ELF-1 (cell line): ENCODE measurements around the gene ARID1A.
A peak's percentile ranks its signal among the peaks of the same experiment; 100 is the strongest.

Experiments
- DNase-seq: peaks from one replicate; pipeline ENCODE4 v3.0.0-alpha.2; 2016; ENCODE audit warnings: low read depth, low spot score

The ARID1A gene

DNA sequence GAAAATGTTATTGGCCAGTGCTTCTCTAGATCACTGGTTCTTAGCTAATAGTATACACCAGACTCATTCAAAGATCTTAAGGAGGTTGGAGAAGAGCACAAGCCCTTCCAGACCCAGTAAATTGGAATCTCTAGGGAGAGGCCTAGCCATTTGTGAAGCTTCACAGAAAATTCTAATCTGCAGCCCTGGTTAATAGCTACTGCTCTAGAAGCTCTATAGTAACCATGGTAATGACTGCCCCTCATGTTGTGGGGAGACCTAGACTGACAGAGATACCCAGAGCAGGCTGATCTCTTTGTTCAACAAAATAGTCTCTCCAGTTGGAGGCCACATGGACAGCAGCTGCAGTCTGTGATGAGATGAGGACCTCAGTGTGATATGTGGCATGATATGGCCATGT lies 31.7 kb downstream of the ARID1A start:
- no peak for DNase-seq

DNA sequence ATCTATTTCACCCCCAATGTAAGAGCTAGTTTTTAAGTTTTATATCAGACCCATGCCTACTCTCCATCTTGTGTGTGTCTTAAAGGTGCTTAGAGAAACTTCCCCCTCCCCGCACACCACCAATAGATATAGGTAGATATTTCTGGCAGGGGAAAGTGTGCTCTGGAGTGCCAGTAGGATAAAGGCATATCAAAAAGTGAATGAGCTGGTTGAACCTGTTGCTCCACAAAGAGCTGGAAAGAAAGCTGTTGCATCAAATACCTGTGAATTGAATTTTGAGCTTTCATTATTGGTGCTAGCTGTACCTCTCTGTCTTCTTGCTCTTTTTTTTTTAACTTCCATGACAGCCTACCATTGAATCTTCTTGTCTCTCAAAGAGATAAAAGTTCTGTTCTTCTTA lies 32.8 kb downstream of the ARID1A start:
- DNase-seq, result no peak

DNA sequence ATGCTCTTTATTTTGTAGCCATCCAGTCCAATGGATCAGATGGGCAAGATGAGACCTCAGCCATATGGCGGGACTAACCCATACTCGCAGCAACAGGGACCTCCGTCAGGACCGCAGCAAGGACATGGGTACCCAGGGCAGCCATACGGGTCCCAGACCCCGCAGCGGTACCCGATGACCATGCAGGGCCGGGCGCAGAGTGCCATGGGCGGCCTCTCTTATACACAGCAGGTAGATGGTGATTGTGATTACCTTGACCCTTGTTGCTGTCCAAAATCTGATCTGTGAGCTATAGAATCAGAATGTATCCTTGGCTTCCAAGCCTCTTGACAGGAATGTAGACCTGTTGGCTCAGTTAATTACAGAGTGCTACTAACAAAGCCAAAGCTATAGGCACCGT lies 33.8 kb downstream of the ARID1A start:
- DNase-seq, result no peak

DNA sequence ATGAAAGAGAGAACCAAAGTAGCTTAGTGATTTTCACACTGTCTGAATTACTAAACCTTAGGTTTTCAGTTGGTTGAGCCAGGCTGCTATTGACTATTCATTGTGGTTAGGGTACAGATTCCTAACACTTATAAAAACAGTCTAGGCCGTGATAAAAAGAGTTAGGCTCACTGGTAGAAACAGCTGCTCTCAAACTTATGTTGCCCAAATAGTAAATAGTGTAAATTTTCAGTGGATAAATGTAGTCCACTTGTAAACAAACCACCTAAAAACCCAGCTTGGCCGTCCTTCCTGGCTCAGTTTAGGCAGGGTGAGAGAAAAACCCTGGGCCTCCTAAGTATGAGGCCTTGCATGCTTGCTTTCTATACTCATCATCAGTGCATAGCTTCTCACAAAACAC lies 34.9 kb downstream of the ARID1A start:
- DNase-seq, result no peak

DNA sequence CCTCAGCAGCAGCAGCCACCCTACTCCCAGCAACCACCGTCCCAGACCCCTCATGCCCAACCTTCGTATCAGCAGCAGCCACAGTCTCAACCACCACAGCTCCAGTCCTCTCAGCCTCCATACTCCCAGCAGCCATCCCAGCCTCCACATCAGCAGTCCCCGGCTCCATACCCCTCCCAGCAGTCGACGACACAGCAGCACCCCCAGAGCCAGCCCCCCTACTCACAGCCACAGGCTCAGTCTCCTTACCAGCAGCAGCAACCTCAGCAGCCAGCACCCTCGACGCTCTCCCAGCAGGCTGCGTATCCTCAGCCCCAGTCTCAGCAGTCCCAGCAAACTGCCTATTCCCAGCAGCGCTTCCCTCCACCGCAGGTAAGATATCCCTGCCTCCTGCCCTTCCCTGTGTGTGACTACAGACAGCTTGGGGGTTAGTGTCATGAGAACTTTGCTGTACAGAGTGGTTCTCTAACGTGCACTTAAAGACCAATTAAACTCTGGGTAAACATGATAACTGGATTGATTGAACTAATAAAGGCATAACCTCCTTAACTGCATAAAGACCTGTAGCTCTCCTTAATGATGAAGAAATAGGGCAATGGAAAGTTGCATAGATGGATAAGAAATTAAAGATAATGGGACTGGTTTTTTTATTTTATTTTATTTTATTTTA lies 35.6 kb downstream of the ARID1A start:
- no peak for DNase-seq

DNA sequence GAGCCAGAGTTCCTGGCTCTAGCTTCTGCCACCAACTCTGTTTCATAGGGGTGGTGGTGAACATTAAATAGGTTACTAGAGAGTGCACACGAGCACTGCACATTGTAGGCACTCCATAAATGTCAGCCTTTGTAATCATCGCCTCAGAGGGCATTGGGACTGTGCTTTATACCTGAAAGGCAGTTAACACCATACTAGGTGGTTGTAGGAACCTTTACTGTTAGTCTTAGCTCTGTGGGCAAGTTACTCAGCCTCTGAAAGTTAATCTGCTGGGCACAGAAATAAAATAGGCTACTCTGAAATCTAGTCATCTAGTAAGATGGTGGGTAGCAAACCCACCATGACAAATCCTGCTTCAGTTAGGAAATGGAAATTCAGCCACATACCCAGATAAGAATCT lies 37.6 kb downstream of the ARID1A start:
- DNase-seq, result no peak

DNA sequence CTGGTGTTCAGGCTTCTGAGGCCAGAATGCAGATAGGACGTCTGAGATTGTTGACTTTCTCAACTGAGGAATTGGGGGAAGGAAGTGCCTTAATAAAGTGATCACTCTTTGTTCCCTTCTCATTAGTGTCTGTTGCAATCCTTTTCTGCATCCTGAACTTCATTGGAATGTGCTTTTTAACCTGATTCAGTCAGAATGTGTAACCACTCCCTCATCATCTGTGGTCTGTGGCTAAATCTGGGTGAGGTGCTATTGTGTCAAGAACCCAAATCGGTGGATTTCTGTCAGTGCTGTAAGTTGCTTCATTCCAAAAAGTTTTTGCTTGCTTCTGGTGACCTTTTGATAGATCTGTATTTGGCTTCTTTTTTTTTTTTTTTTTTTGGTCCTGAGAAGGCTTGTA lies 38.2 kb downstream of the ARID1A start:
- no peak for DNase-seq

DNA sequence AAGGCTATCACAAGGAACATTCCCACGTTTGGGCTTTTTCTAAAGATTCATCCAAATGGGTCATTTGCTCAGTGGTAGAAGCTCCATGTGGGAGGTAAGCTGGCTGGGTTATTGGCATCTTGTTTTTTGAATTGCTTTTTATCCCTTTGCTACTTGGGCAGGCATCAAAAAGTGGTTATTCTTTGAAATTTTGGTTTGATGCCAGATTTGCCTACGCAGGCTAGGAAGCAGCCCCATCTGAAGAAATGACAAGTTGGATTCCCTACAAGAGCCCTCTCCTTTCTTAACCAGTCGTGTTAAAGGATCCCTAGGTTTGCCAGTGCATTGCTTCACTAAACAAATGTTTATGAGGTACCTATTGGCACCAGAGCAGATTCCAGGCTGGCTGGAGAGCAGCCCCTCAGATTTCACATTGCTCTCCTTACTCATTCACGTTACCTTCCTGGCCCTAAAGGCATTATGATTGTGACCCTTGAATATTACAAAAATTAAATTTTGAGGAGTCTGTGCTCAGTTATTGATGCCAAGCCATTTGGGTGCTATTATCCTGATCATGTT lies 38.8 kb downstream of the ARID1A start:
- DNase-seq, result no peak

DNA sequence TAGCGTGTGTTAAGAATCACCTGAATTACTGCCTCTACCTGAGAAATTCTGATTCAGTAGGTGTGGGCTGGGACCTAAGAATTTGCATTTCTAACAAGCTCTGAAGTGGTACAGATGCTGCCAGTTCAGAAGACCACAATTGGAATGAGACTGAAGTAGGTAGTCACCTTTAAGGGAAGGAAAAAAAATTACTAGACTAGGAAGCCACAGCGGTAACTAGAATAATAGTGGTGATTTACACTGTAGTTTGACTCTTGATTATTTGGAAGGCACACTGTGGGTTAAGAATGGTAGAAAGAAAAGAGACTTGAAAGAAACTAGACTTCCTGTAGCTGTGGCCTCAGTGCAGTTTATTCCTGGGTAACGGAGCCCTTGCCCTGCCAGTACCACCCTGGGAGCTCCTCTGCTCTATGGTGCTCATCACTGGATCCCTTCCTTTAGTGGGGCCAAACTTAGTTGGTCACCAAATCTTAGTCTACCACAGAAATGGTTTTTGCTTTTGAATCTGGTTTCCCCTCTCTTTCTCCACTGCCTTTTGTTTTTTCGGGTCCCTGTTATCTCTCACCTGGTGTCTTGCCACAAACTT lies 43.6 kb downstream of the ARID1A start:
- DNase-seq, result no peak

DNA sequence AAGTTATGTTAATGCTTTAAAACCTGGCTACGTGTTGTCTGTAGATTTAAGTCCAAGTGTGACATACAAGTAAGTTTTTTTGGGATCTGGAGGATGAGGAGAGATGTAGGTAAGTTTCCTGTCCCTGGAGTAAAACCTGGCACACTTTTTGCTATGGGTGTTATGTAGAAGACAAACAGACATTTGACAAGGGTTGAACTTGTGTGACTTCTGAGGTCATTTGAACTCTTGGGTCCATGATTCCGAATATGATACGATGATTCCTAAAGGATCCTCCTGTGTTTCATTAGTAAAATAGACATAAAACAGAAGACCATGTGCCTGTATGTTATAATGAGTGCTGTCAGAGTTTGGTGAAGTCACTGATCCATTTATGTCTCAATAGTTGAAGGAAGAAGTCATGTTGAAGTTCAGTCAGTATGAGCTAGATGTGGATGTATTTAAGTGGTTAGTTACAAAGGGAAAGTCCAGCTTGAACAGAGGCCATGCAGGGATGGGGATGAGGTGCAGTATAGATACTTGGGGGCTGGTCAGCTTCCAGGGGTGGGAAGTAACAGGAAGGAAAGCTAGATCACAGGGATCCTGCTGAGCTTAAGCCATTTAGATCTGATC lies 44.3 kb downstream of the ARID1A start:
- DNase-seq, result no peak

DNA sequence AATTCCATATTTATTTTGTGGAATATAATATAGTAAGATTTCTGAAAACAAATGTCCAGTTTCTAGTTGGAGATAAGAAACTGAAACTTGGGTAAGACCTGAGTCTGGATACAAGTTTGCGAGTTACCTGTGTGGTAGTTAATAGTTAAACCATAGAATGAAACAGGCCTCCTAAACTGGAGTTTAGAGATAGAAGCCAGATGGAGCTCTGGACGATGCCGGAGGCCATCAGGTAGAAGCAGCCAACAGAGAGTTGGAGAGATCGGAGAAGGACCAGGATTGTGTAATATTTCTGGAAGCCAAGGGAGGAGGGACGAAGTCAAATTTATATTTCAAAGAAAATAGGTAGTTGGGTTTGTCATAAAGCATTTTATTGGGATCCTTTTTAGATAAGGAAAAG lies 45.1 kb downstream of the ARID1A start:
- no peak for DNase-seq

DNA sequence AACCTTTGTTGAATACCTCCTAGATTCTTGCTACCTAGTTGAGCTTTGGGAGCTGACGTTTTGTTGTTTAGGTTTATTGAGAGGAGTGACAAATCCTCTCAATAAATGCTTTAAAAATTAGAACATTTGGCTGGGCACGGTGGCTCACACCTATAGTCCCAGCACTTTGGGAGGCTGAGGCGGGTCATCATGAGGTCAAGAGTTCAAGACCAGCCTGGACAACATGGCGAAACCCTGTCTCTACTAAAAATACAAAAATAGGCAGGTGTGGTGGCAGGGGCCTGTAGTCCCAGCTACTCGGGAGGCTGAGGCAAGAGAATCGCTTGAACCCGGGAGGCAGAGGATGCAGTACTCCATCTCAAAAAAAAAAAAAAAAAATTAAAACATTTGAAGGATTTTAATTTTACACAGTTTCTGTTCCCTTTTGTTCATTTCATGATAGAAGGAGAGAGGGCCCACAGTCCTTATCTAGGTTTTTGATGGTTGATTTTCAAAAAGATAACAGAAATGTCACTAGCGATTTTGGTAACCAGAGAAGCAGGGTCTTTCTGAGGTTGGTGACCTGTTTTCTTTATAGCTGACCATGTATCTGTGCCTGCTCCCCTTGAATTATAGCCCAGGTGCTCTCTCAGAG lies 47.7 kb downstream of the ARID1A start:
- DNase-seq, result no peak

DNA sequence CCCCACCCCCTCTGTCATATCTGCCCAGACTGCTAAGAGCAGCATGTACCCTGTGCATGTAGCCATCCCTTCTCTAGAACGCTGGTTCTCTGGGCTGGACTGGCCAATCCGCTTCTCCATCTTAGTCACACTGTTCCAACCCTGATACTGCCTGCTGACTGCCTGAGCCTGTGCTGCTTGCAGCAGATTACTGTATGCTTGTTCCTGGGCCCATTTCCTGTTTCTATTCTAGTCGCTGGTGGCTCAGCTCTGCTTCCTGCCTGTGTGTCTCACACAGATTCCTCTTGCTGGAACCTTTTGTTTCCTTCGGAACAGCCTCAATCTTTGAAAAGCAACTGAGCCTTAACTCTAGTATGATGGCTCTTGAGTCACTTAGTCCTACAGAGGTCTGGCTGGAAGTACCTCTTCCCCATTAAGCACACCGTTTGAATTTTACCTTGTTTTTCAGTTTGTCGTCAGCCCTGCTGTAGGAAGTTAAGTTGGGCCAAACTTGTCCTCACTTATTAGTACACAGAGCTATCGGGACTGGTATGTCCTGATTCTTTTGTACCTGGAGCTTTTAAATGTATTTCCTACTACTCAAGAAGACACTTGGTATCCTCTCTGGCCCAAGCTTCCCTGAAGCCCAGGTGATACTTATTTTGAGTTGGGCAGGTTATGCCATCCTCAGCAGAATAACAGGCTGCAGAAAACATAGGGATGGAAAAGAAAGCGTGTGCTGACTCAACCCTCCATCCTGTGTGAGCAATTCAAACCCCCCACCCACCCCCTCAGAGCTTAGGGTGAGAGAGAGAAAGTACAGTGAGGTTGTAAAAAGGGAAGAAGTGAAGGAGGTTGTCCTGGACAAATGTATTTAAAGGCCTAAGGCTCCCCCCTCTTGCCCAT lies 48.5 kb downstream of the ARID1A start:
- peak; percentile 69 for DNase-seq

DNA sequence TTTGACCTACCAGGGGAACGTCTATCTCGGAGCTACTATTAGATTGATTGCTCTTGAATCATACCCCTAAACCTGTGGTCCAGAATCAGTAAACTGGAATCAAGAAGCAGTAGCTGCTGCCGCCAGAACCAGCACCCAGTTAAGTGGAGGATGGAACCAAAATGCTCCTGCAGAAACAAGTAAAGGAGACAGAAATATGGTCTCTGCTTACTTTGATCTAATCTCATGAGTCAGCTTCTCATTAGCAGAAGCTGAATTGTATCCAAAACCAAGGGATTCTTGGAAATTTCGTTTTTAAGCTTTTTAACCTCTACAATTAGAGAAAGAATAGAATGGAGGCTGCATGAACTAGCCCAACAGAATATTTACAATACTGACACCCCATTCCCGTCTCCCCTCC lies 49.4 kb downstream of the ARID1A start:
- no peak for DNase-seq

DNA sequence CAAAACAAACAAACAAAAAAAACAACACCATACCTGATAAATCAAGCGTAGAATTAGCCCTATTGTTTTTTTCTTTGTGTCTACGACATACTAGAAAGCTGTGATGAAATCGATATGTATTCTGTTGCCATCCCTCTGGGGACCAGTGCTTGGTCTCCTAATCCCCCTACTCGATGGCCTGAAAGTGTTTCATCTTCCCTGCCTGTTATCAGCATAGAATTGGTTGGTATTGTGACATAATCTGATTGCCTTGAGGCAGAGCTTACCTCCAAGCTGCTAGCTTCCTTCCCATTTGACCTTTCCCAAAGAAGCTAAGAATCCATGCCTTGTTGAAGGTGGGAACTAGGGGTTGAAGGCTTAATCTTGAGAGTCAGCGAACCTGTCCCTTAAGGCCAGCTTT lies 51.2 kb downstream of the ARID1A start:
- no peak for DNase-seq

DNA sequence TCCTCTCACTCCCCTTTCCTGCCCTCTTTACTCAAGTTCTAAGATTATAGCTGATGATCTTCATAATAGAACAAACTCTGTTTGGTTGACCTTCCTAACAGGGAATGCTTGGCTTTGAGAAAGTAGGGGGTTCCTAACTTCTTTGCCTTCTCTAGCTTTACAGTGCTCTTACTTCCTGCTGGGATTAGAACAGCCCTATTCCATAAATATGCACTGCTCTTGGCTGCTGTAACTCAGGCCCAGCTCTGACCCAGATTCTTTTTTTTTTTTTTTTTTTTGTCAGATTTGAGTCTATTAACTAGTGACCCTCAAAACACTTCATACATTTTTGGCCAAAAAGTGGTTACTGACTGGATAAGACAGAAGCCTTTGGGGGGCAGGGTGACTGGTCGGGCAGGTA lies 52.5 kb downstream of the ARID1A start:
- no peak for DNase-seq

DNA sequence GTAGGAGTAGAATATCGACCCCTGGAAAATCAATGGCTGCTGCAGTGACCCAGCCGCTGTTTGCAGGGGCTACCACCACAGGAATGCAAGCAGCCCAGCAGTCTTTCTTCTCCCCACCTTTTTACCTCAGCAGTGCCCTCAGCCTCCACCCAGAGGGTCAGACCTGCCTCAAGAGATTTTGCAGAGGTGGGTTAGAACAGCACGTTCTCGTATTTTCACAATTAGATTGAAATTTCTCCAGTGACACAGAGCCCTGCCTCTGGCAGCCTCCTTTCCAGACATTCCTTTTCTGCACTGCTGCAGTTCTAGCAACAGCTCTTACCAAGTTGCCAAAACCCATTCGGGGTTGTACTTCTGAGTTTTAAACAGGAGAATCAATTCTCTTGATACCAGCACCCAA lies 53.6 kb downstream of the ARID1A start:
- DNase-seq, result no peak

DNA sequence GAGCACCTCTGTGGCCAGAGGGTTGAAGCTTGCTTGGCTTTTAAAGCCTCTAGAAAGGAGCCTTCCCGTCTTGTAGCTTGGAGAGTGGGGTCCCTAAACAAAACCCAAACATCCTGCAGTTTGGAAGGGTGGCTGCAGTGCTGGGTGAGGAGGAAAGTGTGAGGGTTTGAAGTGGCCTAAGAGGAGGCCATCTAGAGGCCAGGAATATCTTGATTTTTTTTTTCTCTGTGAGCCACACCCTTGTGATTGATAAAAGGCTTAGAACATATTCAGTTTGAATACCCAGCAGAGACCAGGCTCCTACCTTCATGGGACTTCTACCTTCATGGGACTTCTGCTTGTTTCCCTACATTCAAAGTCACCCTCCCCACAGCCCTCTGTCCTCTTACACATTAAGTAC lies 54.6 kb downstream of the ARID1A start:
- DNase-seq, result no peak

DNA sequence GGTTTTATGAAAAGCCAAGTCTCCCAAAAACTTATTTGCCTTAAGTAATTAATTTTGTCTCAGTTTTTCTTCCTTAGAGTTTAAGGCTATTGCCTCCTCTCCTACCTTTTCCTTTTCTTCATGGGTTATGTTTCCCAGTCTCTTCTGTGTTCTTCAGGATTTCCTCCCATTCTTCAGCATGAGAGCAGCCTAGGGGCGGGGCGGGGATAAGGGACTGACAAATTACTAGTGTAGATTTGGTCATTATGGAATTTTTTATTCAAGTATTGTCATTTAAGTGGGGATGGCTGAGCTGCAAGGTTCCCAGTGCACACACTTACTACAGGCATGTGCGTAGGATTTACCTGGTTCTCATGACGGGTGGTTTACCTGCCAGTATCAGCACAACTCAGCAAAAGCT lies 56.7 kb downstream of the ARID1A start:
- no peak for DNase-seq

DNA sequence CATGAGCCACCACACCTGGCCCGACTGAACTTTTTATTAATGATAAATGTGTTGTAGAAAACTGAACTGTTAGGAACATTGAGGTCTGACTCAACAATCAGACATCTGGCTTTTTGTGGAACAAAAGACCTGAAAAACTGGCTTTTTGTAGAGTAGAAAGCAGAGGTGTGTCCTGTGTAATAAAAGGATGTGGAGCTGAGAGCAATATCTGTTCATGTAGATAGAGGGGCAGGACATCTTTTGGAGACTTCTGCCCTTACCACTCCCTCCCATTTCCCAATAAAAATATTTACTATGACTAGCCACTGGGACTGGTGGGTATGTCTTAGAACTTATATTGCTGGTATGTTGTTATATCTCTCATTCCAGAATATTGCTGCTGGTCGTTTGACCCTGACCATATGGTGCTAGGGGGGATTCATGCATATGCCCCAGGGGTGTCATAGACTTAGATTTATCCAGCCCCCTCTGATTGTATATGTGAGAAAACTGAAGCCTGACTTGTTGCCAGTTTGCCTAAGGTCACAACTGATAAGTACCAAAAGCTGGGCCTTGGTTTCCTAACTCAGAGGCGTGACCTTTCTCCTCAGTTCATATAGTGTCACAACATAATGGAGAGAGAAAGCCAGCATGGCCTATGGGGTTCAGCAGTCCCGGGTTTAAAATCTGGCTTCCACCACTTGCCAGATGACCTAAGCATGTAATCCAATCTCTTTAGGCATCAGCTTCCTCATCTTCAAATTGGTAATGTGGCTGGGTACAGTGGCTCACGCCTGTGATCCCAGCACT lies 58.5 kb downstream of the ARID1A start:
- no peak for DNase-seq

DNA sequence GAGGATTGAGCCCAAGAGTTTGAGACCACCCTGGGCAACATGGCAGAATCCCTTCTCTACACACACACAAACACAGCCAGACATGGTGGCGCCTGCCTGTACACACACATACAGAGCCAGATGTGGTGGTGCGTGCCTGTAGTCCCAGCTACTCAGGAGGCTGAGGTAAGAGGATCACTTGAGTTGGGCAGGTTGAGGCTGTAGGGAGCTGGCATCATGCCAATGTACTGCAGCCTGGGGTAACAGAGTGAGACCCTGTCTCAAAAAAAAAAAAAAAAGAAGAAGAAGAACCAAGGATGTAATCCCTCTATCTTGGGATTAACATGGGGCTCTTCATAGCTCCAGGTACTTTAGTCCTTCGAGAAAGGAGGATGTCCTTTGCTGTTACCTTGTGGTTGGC lies 62.5 kb downstream of the ARID1A start:
- no peak for DNase-seq
